ENCODE results near the gene ARL15.
A peak's percentile ranks its signal among the peaks of the same experiment; 100 is the strongest.

The ARL15 gene

DNA sequence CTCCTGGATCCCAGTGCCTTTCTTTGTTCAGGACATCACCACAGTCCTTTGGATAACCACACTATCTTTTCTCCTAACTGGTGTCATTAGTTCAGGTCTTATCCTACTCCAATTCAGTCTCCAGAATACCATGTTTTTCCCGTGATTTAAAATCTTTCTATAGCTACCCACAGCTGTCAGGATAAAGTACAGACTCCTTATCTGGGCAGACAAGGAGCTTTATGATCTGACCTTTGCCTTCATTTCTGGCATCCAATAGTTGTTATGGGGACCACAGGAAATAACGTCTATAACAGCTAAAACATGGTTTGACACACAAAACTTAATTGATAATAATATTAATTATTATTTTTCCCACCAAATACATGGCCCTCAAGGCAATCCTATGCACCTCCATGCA is 125.6 kb downstream of the ARL15 start:
- TF ChIP-seq, protein P1, sequence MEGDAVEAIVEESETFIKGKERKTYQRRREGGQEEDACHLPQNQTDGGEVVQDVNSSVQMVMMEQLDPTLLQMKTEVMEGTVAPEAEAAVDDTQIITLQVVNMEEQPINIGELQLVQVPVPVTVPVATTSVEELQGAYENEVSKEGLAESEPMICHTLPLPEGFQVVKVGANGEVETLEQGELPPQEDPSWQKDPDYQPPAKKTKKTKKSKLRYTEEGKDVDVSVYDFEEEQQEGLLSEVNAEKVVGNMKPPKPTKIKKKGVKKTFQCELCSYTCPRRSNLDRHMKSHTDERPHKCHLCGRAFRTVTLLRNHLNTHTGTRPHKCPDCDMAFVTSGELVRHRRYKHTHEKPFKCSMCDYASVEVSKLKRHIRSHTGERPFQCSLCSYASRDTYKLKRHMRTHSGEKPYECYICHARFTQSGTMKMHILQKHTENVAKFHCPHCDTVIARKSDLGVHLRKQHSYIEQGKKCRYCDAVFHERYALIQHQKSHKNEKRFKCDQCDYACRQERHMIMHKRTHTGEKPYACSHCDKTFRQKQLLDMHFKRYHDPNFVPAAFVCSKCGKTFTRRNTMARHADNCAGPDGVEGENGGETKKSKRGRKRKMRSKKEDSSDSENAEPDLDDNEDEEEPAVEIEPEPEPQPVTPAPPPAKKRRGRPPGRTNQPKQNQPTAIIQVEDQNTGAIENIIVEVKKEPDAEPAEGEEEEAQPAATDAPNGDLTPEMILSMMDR (IDR thresholded peaks at IDR 0.05; ENCODE audit: low read depth, low read length): no peak
- DNase-seq (ENCODE audit: low read depth in 2 of 2): no peak
- H3K4me3 ChIP-seq (replicated peaks in 1 of 2; ENCODE audit: low read depth in 2 of 2, low read length in 2 of 2): no peak overlapping the region

DNA sequence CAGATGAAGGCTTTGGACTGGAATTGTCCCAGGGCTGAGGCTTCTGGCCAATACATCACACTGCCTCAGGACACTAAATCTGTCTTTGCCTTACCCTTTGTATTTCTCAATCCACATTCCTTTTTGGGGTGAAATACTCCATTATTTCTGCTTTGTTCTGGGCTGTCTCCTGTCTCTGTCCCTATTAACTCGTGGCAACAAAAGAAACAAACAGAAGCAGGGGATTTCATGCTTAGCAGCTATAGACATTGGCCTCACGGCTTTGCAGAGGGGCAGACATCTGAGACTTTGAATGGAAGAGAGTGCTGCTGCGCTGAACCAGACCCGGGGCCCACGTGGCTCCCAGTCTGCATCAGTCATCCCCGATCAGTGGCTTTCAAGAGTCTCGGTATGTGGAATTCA is 129.7 kb downstream of the ARL15 start:
- H3K4me3 ChIP-seq (replicated peaks in 1 of 2; ENCODE audit: low read depth in 2 of 2, low read length in 2 of 2): no peak overlapping the region
- peak in 1 of 2 donors; percentile 25 for DNase-seq (ENCODE audit: low read depth in 2 of 2)
- TF ChIP-seq, protein P1 (IDR thresholded peaks at IDR 0.05; ENCODE audit: low read depth, low read length): no peak

GRCh38 chr5:54178991-54179390 is 131.4 kb downstream of the ARL15 start:
- TF ChIP-seq, protein P1 (IDR thresholded peaks at IDR 0.05; ENCODE audit: low read depth, low read length): no peak
- no peak for DNase-seq (ENCODE audit: low read depth in 2 of 2)
- no peak overlapping the region for H3K4me3 ChIP-seq (replicated peaks in 1 of 2; ENCODE audit: low read depth in 2 of 2, low read length in 2 of 2)

GRCh38 chr5:54178207-54178606 is 132.2 kb downstream of the ARL15 start:
- TF ChIP-seq, protein P1 (IDR thresholded peaks at IDR 0.05; ENCODE audit: low read depth, low read length): no peak
- no peak for DNase-seq (ENCODE audit: low read depth in 2 of 2)
- no peak overlapping the region for H3K4me3 ChIP-seq (replicated peaks in 1 of 2; ENCODE audit: low read depth in 2 of 2, low read length in 2 of 2)

DNA sequence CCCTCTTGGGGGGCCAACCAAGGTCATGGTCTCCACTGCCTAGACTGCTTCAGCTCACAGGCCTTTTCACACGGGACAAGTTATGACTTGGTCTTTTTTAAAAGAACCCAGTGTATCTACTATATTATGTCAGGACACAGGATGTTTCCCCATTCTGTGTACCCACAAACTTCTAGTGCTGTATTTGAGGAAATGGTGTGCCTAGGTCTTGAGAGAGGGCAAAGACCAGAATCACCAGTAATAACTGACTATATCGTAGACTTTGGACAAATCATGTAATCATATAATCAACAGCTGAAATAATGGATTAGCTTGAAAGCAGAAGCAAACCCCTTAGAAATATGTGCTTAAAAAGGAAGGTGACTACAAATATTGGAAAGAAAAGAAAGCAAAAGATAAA is 133.3 kb downstream of the ARL15 start:
- no peak overlapping the region for H3K4me3 ChIP-seq (replicated peaks in 1 of 2; ENCODE audit: low read depth in 2 of 2, low read length in 2 of 2)
- TF ChIP-seq, protein P1 (IDR thresholded peaks at IDR 0.05; ENCODE audit: low read depth, low read length): no peak
- no peak for DNase-seq (ENCODE audit: low read depth in 2 of 2)

- H3K4me3 ChIP-seq (replicated peaks in 1 of 2; ENCODE audit: low read depth in 2 of 2, low read length in 2 of 2): no peak overlapping the region
- TF ChIP-seq, protein P1 (IDR thresholded peaks at IDR 0.05; ENCODE audit: low read depth, low read length): no peak
- DNase-seq (ENCODE audit: low read depth in 2 of 2): no peak
Observed at GRCh38 chr5:54176066-54176830, 134.1 kb downstream of the ARL15 start.

DNA sequence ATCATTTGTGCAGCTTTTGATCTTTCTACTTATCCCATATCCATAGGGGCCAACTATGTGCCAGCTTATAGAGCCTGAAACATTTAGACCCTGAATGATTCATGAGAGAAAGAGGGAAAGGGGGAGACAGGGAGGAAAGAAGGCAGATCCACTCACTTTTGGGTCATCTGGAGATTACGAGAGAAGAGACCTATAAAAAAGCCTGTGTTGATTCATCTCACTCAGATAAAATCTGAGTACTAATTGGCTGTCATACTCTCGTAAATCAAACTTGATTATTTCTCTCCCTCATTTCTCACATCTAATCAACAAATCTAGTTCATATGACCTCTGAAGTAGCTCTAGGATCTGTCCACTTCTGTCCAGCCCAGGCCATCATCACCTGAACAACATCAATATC is 137.1 kb downstream of the ARL15 start:
- DNase-seq (ENCODE audit: low read depth in 2 of 2): no peak
- TF ChIP-seq, protein P1 (IDR thresholded peaks at IDR 0.05; ENCODE audit: low read depth, low read length): no peak
- H3K4me3 ChIP-seq (replicated peaks in 1 of 2; ENCODE audit: low read depth in 2 of 2, low read length in 2 of 2): no peak overlapping the region

All from cardiac fibroblast (primary cell).